Caco-2 (cell line): ENCODE data around the gene ASGR2. TPM values are rescaled to one million over a fixed set of nuclear protein-coding genes. Genes with fewer than 3 reads are reported as not detected.

Experiments used
- BruUV-seq: library from RNA; stranded (reverse); fragments of 400-500 nt; replicated peaks from 2 replicates; lab custom pipeline; 2021; lab: Mats Ljungman, UMichigan
- CTCF ChIA-PET: fragments of 300-600 bp; sonication (Branson Sonifier 250); formaldehyde crosslinking; loops from one replicate; lab custom pipeline; 2022; ENCODE audit warnings: antibody characterized with exemption; lab: Charles Lee
- POLR2A ChIA-PET: fragments of 300-600 bp; sonication (Branson Sonifier 250); formaldehyde crosslinking; loops from one replicate; lab custom pipeline; 2022; ENCODE audit warnings: antibody characterized with exemption; lab: Charles Lee
- DNase-seq, 2 experiments: peaks; one replicate each; pipeline versions ENCODE4 v3.0.0 to v3.0.0-alpha.2; 2020 to 2022
- H3K27me3 ChIP-seq: replicated peaks from 2 replicates; pipeline ENCODE4 v1.6.0; 2011; ENCODE audit warnings: low read length; ENCODE audit not compliant: control insufficient read depth, insufficient read depth
- H3K36me3 ChIP-seq: 2 replicates; pipeline ENCODE4 v1.5.1; 2011; ENCODE audit warnings: low read length; ENCODE audit not compliant: control insufficient read depth, insufficient read depth
- H3K4me1 ChIP-seq: fragments of 250-450 bp; sonication (Bioruptor Pico); 2 replicates; pipeline ENCODE4 v1.5.1; 2020; ENCODE audit warnings: mild to moderate bottlenecking
- H3K4me3 ChIP-seq: 2 replicates; pipeline ENCODE4 v1.5.1; 2011; ENCODE audit warnings: low read depth, mild to moderate bottlenecking, control low read depth, low read length
- H3K9me3 ChIP-seq: fragments of 250-450 bp; sonication (Bioruptor Pico); 2 replicates; pipeline ENCODE4 v1.5.1; 2020; ENCODE audit warnings: mild to moderate bottlenecking, moderate library complexity
- H3K27ac Mint-ChIP-seq: one replicate; pipeline ENCODE4 v1.8.0; 2022; ENCODE audit warnings: mixed read lengths; ENCODE audit not compliant: unreplicated experiment
- H3K27me3 Mint-ChIP-seq: one replicate; pipeline ENCODE4 v1.8.0; 2022; ENCODE audit warnings: mixed read lengths; ENCODE audit not compliant: insufficient read depth, unreplicated experiment
- H3K36me3 Mint-ChIP-seq: one replicate; pipeline ENCODE4 v1.8.0; 2022; ENCODE audit warnings: mild to moderate bottlenecking, mixed read lengths; ENCODE audit not compliant: insufficient read depth, unreplicated experiment
- H3K4me1 Mint-ChIP-seq: one replicate; pipeline ENCODE4 v1.8.0; 2022; ENCODE audit warnings: low read depth, mixed read lengths; ENCODE audit not compliant: unreplicated experiment
- H3K4me3 Mint-ChIP-seq: one replicate; pipeline ENCODE4 v1.8.0; 2022; ENCODE audit warnings: mild to moderate bottlenecking, moderate library complexity, mixed read lengths; ENCODE audit not compliant: unreplicated experiment
- H3K9me3 Mint-ChIP-seq: one replicate; pipeline ENCODE4 v1.8.0; 2022; ENCODE audit warnings: mixed read lengths; ENCODE audit not compliant: unreplicated experiment
- CTCF ChIP-seq, 2 experiments: fragments of 200-600 bp in 1 of 2; IDR thresholded peaks; 1 replicate in 1 of 2; 2 replicates in 1 of 2; pipeline versions ENCODE4 v1.5.1 to v1.8.0; 2011 to 2022; ENCODE audit warnings: antibody characterized with exemption in 1 of 2, control low read depth in 1 of 2, inconsistent platforms in 1 of 2, low read depth in 1 of 2, low read length in 1 of 2, mild to moderate bottlenecking in 1 of 2, moderate library complexity in 1 of 2; ENCODE audit not compliant: insufficient read depth in 1 of 2, severe bottlenecking in 1 of 2, unreplicated experiment in 1 of 2
- intact Hi-C: fragments of 100-400 bp; cut with micrococcal nuclease; formaldehyde crosslinking; loops from one replicate; pipeline ENCODE4 v1.10.0; 2022; ENCODE audit not compliant: unreplicated experiment
- total RNA-seq: library from RNA; stranded (reverse); gene quantifications from 2 replicates; pipeline ENCODE4 v1.2.3, GENCODE V29; 2022

ASGR2 gene
- total RNA-seq, 1 experiment from 2014 or later: 12.8 TPM

- no peak for DNase-seq
- ChIA-PET CTCF (no interaction called here), POLR2A (no interaction called here)
- H3K4me1 Mint-ChIP-seq: peaks cover 15% of the 10 kb centered on the region
- no peak overlapping the region for H3K4me3 Mint-ChIP-seq
- no peaks in the 10 kb centered on the region for H3K9me3 Mint-ChIP-seq
- no peaks in the 10 kb centered on the region for H3K9me3 ChIP-seq
- H3K4me1 ChIP-seq: no peaks in the 10 kb centered on the region
- no TSS peak for BruUV-seq
- intact Hi-C loops: no loop called here
- no peaks in the 10 kb centered on the region for H3K27me3 Mint-ChIP-seq
- no peak overlapping the region for H3K27ac Mint-ChIP-seq
- no peaks in the 10 kb centered on the region for H3K36me3 Mint-ChIP-seq
- no peak overlapping the region for H3K4me3 ChIP-seq
- no peaks in the 10 kb centered on the region for H3K27me3 ChIP-seq
- no peak for TF ChIP-seq CTCF (IDR thresholded peaks at IDR 0.05; ENCODE audit: insufficient read depth in 1 of 2, low read depth in 1 of 2, low read length in 1 of 2, severe bottlenecking in 1 of 2, unreplicated experiment in 1 of 2)
- H3K36me3 ChIP-seq: no peaks in the 10 kb centered on the region
Observed at GRCh38 chr17:7058831-7059447, 55.7 kb downstream of the ASGR2 start.

- intact Hi-C loops: no loop called here
- CTCF ChIA-PET: interaction anchor here (0.6 kb wide), 2 partner anchors 83 to 158 kb away, joined by 3 to 4 read pairs; no protein-coding TSS in a partner anchor
- no peak overlapping the region for H3K4me3 ChIP-seq
- TF ChIP-seq CTCF (IDR thresholded peaks at IDR 0.05; ENCODE audit: insufficient read depth in 1 of 2, low read depth in 1 of 2, low read length in 1 of 2, severe bottlenecking in 1 of 2, unreplicated experiment in 1 of 2): no peak
- no peaks in the 10 kb centered on the region for H3K27me3 Mint-ChIP-seq
- 0 out of 2 replicates have a peak, but pooled peaks cover 6% of the 10 kb centered on the region for H3K4me1 ChIP-seq
- H3K27ac Mint-ChIP-seq: no peak overlapping the region
- H3K9me3 ChIP-seq: no peaks in the 10 kb centered on the region
- peaks cover 7% of the 10 kb centered on the region for H3K4me1 Mint-ChIP-seq
- H3K4me3 Mint-ChIP-seq: no peak overlapping the region
- H3K36me3 ChIP-seq: no peaks in the 10 kb centered on the region
- DNase-seq: no peak
- no peaks in the 10 kb centered on the region for H3K9me3 Mint-ChIP-seq
- H3K27me3 ChIP-seq: no peaks in the 10 kb centered on the region
- H3K36me3 Mint-ChIP-seq: no peaks in the 10 kb centered on the region
- POLR2A ChIA-PET: no interaction called here
- BruUV-seq: no TSS peak
Observed at GRCh38 chr17:7056386-7056785, 58.2 kb downstream of the ASGR2 start.

Other genes with a start within 250 kb of the ASGR2 start
- gene ALOX12, start 118.8 kb downstream of the ASGR2 start, total RNA-seq: not detected in 2 replicates
- 61.9 and 63.0 TPM in 2 replicates for gene RNASEK, start 102.2 kb downstream of the ASGR2 start, total RNA-seq
- gene BCL6B, start 91.8 kb downstream of the ASGR2 start, total RNA-seq: not detected in 2 replicates
- gene SLC16A13, start 78.8 kb downstream of the ASGR2 start, total RNA-seq: 7.1 and 8.7 TPM in 2 replicates
- gene SLC16A11, start 70.7 kb downstream of the ASGR2 start, total RNA-seq: 0.35 and 0.43 TPM in 2 replicates
- not detected in 2 replicates for gene CLEC10A, start 34.6 kb downstream of the ASGR2 start, total RNA-seq
- 8.3 and 9.2 TPM in 2 replicates for gene ASGR1, start 64.5 kb upstream of the ASGR2 start, total RNA-seq
- gene DLG4, start 105.0 kb upstream of the ASGR2 start, total RNA-seq: 0.98 and 1.8 TPM in 2 replicates
- gene ACADVL, start 105.1 kb upstream of the ASGR2 start, total RNA-seq: 133 and 164 TPM in 2 replicates
- gene DVL2, start 119.7 kb upstream of the ASGR2 start, total RNA-seq: 38.3 and 41.3 TPM in 2 replicates
- gene PHF23, start 124.6 kb upstream of the ASGR2 start, total RNA-seq: 20.5 and 20.6 TPM in 2 replicates
- 129 and 140 TPM in 2 replicates for gene GABARAP, start 127.6 kb upstream of the ASGR2 start, total RNA-seq
- gene CTDNEP1, start 136.9 kb upstream of the ASGR2 start, total RNA-seq: 68.6 and 71.1 TPM in 2 replicates
- 43.2 and 43.3 TPM in 2 replicates for gene ELP5, start 137.4 kb upstream of the ASGR2 start, total RNA-seq
- gene CLDN7, start 147.7 kb upstream of the ASGR2 start, total RNA-seq: 111 and 115 TPM in 2 replicates
- 0.35 and 0.88 TPM in 2 replicates for gene SLC2A4, start 166.9 kb upstream of the ASGR2 start, total RNA-seq
- 21.1 and 27.6 TPM in 2 replicates for gene YBX2, start 179.8 kb upstream of the ASGR2 start, total RNA-seq
- 345 and 388 TPM in 2 replicates for gene EIF5A, start 192.8 kb upstream of the ASGR2 start, total RNA-seq
- 36.0 and 39.2 TPM in 2 replicates for gene GPS2, start 200.5 kb upstream of the ASGR2 start, total RNA-seq
- gene NEURL4, start 214.5 kb upstream of the ASGR2 start, total RNA-seq: 29.5 and 31.1 TPM in 2 replicates
- 1.6 TPM in 1 of 2 replicates, not detected in the other for gene ACAP1, start 221.7 kb upstream of the ASGR2 start, total RNA-seq
- gene KCTD11, start 237.3 kb upstream of the ASGR2 start, total RNA-seq: 5.1 and 5.4 TPM in 2 replicates
- gene TMEM95, start 240.3 kb upstream of the ASGR2 start, total RNA-seq: not detected in 2 replicates